ENCODE measurements around the gene MRPL37.

MRPL37 gene

DNA sequence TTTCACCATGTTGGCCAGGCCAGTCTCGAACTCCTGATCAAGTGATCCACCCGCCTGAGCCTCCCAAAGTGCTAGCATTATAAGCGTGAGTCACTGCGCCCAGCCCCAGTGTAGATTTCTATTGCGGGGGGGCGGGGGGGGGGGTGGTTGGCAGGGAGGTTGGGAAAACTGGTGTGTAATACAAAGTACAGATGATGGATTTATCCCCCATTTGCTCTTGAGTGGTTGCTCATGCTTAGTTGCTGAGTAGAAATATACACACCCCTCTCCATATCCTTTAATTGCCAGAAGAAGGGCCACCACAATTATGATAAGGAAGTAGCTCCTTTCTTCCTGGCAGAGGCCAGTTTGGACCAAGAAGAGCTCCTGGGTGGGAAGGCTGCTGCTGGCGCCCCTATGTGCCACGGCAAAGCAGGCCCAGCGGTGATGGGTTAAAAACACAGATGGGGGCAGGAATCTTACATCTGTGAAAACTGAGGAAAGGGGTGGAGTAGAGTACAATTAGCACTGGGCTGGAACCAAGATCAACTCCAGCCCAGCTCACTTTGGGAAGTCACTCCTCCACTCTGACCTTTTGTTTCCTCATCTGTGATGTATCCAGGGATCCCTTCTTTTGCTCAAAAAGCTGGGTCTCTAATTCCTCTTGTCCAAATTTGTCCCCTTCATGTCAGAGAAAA lies 55.2 kb downstream of the MRPL37 start:
- peaks cover 18% of the 10 kb centered on the region for H3K4me1 ChIP-seq (ENCODE audit: insufficient read depth, low read length)
- H3K36me3 ChIP-seq (ENCODE audit: insufficient read depth, low read length), result peaks cover 9% of the 10 kb centered on the region; the same call in 1 of the 2 replicates
- no peak overlapping the region for H3K4me3 ChIP-seq (ENCODE audit: low read length)
- H3K9me3 ChIP-seq (ENCODE audit: insufficient read depth, low read depth, low read length), result no peaks in the 10 kb centered on the region
- no peaks in the 10 kb centered on the region for H3K27me3 ChIP-seq (ENCODE audit: insufficient read depth, low read length)
- no peak overlapping the region for H3K9ac ChIP-seq (ENCODE audit: low read depth, low read length)
- WGBS, result 96% methylated on average over 9 of the region's 9 CpGs
- no peak overlapping the region for H3K27ac ChIP-seq (ENCODE audit: low read depth, low read length)

DNA sequence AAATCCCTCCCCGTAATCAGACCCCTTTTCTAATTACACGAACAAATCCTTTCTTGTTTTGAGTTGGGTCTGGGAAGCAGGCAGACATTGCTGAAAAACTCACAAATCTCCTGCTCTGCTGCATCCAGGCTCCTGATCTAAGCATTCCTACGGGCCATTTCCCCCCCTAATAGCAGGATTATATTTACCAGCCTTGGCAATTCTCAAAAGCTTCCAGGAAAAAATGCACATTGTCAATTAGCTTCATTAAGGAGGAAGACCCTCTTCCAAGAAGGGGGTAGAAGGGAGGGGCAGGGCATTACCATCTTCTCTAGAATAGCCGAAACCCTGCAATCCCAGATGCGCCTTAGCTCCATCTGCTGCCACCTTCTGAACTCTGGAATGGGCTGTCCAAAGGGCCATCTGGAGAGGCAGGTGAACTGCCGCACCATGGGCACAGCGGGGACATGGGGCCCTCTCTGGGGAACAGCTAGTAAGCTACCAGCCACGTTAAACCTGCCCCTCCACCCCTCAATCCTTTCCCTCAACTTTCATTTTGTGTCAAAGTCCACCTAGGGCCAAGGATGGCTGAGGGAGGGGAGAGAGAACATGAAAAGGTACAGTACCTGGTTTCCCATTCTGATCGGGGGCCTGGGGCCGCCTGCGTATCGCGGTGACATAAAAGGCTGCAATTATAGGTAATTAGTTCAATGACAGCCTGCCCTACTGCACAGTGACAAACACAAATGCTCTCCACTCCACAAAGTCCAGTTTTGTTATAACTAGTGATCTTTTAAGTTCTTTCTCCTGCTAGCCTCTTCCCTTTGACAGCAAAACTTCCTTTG lies 56.8 kb downstream of the MRPL37 start:
- no peaks in the 10 kb centered on the region for H3K27me3 ChIP-seq (ENCODE audit: insufficient read depth, low read length)
- H3K4me3 ChIP-seq (ENCODE audit: low read length), result no peak overlapping the region
- peaks cover 18% of the 10 kb centered on the region for H3K4me1 ChIP-seq (ENCODE audit: insufficient read depth, low read length)
- H3K9ac ChIP-seq (ENCODE audit: low read depth, low read length), result no peak overlapping the region
- 88% methylated on average over 13 of the region's 13 CpGs for WGBS
- H3K9me3 ChIP-seq (ENCODE audit: insufficient read depth, low read depth, low read length), result no peaks in the 10 kb centered on the region
- no peak overlapping the region for H3K27ac ChIP-seq (ENCODE audit: low read depth, low read length)
- H3K36me3 ChIP-seq (ENCODE audit: insufficient read depth, low read length), result no peaks in the 10 kb centered on the region

DNA sequence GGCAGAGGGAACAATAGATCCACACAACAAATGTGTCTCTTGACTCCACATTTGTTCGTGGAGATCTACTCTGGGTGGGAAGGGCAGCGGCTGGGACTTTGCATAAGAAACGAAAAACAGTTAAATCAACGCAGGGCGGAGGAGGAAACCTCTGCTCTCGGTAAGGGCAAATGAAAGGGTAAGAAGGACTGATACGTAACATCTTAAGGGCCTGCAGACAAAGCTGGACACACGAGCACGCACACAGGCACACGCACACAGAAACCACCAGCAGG lies 57.3 kb downstream of the MRPL37 start:
- H3K27me3 ChIP-seq (ENCODE audit: insufficient read depth, low read length), result no peaks in the 10 kb centered on the region
- H3K27ac ChIP-seq (ENCODE audit: low read depth, low read length), result no peak overlapping the region; the same call in 1 of the 2 replicates
- no peaks in the 10 kb centered on the region for H3K36me3 ChIP-seq (ENCODE audit: insufficient read depth, low read length)
- no peak overlapping the region for H3K9ac ChIP-seq (ENCODE audit: low read depth, low read length)
- H3K4me3 ChIP-seq (ENCODE audit: low read length), result no peak overlapping the region
- peaks cover 18% of the 10 kb centered on the region for H3K4me1 ChIP-seq (ENCODE audit: insufficient read depth, low read length)
- 62% methylated on average over 10 of the region's 10 CpGs for WGBS
- no peaks in the 10 kb centered on the region for H3K9me3 ChIP-seq (ENCODE audit: insufficient read depth, low read depth, low read length)

DNA sequence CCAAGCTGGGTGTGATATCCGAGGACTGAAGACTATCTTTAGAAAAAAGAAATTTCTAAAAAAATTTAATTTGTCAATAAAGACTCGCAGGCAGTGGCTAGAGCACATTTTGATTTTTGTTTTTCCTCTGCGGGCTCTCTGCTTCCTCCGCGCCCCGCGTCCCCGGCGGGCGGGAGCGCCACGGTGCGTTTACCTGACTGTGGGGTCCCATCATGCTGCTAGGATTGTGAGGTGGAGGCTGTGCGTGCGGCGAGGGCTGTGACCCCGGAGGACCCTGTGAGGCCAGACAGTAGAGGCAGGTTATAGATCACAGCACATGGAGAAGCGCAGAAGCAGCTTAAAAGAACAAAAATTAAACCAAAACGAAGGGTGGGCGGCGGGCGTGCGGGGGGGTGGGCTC lies 57.9 kb downstream of the MRPL37 start:
- Histone ChIP-seq H3K27ac (ENCODE audit: low read depth, low read length) (no peak overlapping the region; the same call in 1 of the 2 replicates), H3K4me3 (ENCODE audit: low read length) (no peak overlapping the region), H3K9me3 (ENCODE audit: insufficient read depth, low read depth, low read length) (no peaks in the 10 kb centered on the region), H3K4me1 (ENCODE audit: insufficient read depth, low read length) (peaks cover 18% of the 10 kb centered on the region), H3K9ac (ENCODE audit: low read depth, low read length) (no peak overlapping the region), H3K36me3 (ENCODE audit: insufficient read depth, low read length) (no peaks in the 10 kb centered on the region), H3K27me3 (ENCODE audit: insufficient read depth, low read length) (no peaks in the 10 kb centered on the region)
- WGBS, result 92% methylated on average over 23 of the region's 23 CpGs

DNA sequence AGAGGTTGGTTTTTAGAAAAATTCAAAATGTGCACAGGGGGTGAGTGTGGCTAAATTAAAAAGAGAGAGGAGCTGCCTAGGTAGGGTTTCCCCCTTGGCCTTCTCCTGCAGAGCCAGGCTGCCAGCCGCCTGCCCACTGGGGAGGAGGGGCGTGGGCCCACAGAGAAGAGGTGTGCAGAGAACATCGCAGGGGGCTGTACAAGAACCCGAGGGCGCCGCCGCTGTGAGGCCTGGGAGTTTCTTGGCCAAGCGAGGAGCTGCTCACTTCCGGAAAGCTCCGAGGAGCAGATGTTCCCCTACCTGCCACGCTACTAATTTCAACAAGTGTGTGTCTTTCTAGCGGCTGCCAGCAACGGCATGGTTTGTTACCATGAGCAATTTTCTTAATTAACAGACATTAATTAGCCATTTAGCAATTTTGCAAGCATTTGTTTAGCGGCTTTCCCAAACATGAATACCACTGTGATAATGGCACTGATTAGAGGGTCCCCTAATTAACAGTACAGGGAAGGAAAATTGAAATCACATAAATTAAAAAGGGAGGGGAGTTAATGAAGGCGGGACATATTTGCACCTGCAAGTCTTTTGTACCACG lies 59.7 kb downstream of the MRPL37 start:
- H3K27ac ChIP-seq (ENCODE audit: low read depth, low read length), result no peak overlapping the region
- no peaks in the 10 kb centered on the region for H3K9me3 ChIP-seq (ENCODE audit: insufficient read depth, low read depth, low read length)
- no peaks in the 10 kb centered on the region for H3K27me3 ChIP-seq (ENCODE audit: insufficient read depth, low read length)
- no peak overlapping the region for H3K9ac ChIP-seq (ENCODE audit: low read depth, low read length)
- 95% methylated on average over 16 of the region's 16 CpGs for WGBS
- H3K4me1 ChIP-seq (ENCODE audit: insufficient read depth, low read length), result peaks cover 18% of the 10 kb centered on the region
- no peak overlapping the region for H3K4me3 ChIP-seq (ENCODE audit: low read length)
- H3K36me3 ChIP-seq (ENCODE audit: insufficient read depth, low read length), result no peaks in the 10 kb centered on the region

DNA sequence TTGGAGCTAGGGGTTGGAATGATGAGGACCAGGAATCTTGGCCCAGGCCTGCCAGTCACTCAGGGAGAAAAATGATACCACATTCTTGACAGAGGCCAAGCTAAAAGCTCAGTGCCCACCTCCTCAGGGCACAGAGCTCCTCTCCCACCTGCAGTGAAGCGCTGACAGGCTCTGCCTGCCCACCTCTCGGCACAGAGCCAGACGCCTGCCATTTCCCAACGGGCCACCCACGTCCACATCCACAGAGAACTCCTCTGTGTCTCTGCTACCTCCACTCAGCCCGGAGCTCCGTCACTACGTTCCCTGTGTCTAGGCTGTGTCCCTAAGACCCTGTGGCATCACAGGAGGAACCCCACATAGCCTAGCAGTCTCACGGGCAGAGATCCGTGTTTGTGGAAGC lies 60.8 kb downstream of the MRPL37 start:
- Histone ChIP-seq H3K4me1 (ENCODE audit: insufficient read depth, low read length) (peaks cover 18% of the 10 kb centered on the region), H3K36me3 (ENCODE audit: insufficient read depth, low read length) (no peaks in the 10 kb centered on the region), H3K27ac (ENCODE audit: low read depth, low read length) (no peak overlapping the region), H3K27me3 (ENCODE audit: insufficient read depth, low read length) (no peaks in the 10 kb centered on the region), H3K4me3 (ENCODE audit: low read length) (no peak overlapping the region), H3K9ac (ENCODE audit: low read depth, low read length) (no peak overlapping the region), H3K9me3 (ENCODE audit: insufficient read depth, low read depth, low read length) (no peaks in the 10 kb centered on the region)
- 95% methylated on average over 10 of the region's 10 CpGs for WGBS

DNA sequence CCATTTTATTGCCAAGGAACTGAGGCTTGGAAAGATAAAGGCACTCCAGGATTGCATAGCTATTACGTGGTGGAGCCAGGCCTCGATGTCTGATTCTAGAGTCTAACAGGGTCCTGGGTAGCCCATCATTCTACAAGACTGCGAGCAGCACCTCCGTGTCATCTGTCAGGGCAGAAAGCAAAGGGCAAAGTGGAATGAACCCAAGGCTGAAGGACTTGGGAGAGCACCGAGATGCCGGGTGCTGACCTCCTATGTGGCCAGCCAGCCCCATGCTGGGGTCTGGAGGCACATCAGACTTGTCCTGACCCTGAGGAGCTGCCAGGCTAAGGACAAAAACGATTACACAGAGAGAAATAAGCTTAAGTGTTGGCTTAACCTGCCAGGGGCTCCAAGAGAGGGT lies 62.3 kb downstream of the MRPL37 start:
- H3K4me1 ChIP-seq (ENCODE audit: insufficient read depth, low read length), result peaks cover 6% of the 10 kb centered on the region
- no peaks in the 10 kb centered on the region for H3K9me3 ChIP-seq (ENCODE audit: insufficient read depth, low read depth, low read length)
- no peak overlapping the region for H3K9ac ChIP-seq (ENCODE audit: low read depth, low read length)
- H3K36me3 ChIP-seq (ENCODE audit: insufficient read depth, low read length), result no peaks in the 10 kb centered on the region
- WGBS, result 93% methylated on average over 7 of the region's 7 CpGs
- H3K27me3 ChIP-seq (ENCODE audit: insufficient read depth, low read length), result no peaks in the 10 kb centered on the region
- no peak overlapping the region for H3K27ac ChIP-seq (ENCODE audit: low read depth, low read length)
- no peak overlapping the region for H3K4me3 ChIP-seq (ENCODE audit: low read length)

DNA sequence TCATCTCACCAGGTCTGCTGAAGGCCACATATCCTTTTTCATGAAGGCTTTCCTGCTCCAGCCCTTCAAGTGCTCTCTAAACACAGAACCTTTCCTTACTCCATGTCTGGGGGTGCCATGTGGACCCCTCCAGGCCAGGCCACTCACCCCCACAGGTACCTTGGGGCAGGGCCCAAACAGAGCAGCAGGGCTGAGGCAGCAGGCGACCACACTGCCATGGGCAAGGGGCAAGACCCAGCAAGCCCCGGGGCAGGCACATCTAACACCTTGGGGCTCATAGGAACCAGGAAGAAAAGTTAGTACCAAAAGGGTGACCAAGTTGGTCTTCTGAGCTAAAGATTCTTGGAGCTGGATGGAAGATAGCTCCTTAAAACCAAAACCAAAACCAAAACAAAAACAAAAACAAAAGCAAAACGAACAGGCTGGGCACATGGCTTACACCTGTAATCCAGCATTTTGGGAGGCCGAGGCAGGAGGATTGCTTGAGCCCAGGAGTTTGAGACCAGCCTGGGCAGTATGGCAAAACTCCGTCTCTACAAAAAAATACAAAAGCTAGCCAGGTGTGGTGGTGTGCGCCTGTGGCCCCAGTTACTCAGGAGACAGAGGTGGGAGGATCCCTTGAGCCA lies 63.7 kb downstream of the MRPL37 start:
- Histone ChIP-seq H3K36me3 (ENCODE audit: insufficient read depth, low read length) (no peaks in the 10 kb centered on the region), H3K4me1 (ENCODE audit: insufficient read depth, low read length) (no peaks in the 10 kb centered on the region), H3K27ac (ENCODE audit: low read depth, low read length) (no peak overlapping the region), H3K9me3 (ENCODE audit: insufficient read depth, low read depth, low read length) (no peaks in the 10 kb centered on the region), H3K27me3 (ENCODE audit: insufficient read depth, low read length) (no peaks in the 10 kb centered on the region), H3K4me3 (ENCODE audit: low read length) (no peak overlapping the region), H3K9ac (ENCODE audit: low read depth, low read length) (no peak overlapping the region)
- 90% methylated on average over 6 of the region's 6 CpGs for WGBS

DNA sequence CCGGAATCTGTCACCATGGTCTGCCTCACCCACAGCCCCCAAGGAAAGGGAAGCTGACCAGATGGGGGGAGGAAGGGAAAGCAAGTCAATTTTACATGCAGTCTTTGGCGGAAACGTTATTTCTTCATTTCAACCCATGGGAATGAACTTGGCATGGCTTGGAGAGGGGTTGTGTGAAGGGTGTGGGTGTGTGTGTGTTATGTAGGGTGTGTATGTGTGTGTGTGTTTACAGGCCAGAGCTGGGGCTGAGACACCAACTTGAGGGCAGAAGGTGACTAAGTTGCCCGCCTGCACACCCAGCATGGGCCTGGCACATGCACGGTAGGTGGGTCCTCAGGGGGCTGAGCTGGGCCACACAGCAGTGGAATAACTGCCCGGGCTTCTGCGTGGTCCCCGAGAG lies 65.2 kb downstream of the MRPL37 start:
- Histone ChIP-seq H3K9ac (ENCODE audit: low read depth, low read length) (no peak overlapping the region), H3K36me3 (ENCODE audit: insufficient read depth, low read length) (no peaks in the 10 kb centered on the region), H3K4me1 (ENCODE audit: insufficient read depth, low read length) (no peaks in the 10 kb centered on the region), H3K27ac (ENCODE audit: low read depth, low read length) (no peak overlapping the region), H3K4me3 (ENCODE audit: low read length) (no peak overlapping the region), H3K9me3 (ENCODE audit: insufficient read depth, low read depth, low read length) (no peaks in the 10 kb centered on the region), H3K27me3 (ENCODE audit: insufficient read depth, low read length) (no peaks in the 10 kb centered on the region)
- 97% methylated on average over 8 of the region's 8 CpGs for WGBS

DNA sequence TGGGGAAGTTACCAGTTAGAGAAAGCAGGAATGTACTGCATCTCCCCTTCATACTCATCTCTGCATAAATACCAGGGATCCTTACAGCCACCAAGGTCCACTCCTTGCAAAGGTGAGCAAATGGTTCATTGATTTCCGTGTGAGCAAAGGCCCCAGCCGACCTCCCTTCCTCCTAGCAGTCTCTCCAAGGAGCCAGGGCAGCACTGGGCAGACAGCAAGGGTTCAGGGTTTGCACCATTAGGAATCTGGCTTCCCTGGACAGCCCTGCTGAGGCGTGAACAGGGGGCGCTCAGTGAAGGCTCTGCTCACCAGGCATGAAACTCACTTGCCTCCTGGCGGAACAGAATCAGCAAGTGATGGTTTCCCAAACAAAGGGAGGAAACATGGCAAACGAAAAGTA lies 65.7 kb downstream of the MRPL37 start:
- H3K36me3 ChIP-seq (ENCODE audit: insufficient read depth, low read length), result no peaks in the 10 kb centered on the region
- H3K4me1 ChIP-seq (ENCODE audit: insufficient read depth, low read length), result no peaks in the 10 kb centered on the region
- H3K27me3 ChIP-seq (ENCODE audit: insufficient read depth, low read length), result no peaks in the 10 kb centered on the region
- 93% methylated on average over 6 of the region's 6 CpGs for WGBS
- no peak overlapping the region for H3K4me3 ChIP-seq (ENCODE audit: low read length)
- no peak overlapping the region for H3K9ac ChIP-seq (ENCODE audit: low read depth, low read length)
- no peaks in the 10 kb centered on the region for H3K9me3 ChIP-seq (ENCODE audit: insufficient read depth, low read depth, low read length)
- no peak overlapping the region for H3K27ac ChIP-seq (ENCODE audit: low read depth, low read length)

DNA sequence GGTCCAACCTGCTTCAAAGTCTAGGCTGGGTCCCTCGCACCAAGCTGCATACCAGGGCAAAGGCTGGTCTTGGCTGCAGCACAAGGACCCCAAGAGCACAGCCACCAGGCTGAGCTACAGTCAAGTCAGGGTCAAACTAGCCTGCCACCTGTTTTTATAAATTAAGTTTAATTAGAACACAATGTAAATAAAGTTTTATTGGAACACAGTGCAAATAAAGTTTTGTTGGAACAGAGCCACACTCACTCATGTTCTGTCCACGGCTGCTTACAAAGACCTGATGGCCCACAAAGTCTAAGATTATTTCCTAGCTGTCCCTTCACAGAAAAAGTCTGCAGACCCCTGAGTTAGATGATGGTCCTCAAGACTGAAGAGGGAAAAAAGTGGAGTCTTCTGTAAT lies 66.2 kb downstream of the MRPL37 start:
- H3K4me3 ChIP-seq (ENCODE audit: low read length), result no peak overlapping the region
- H3K27ac ChIP-seq (ENCODE audit: low read depth, low read length), result no peak overlapping the region
- H3K4me1 ChIP-seq (ENCODE audit: insufficient read depth, low read length), result no peaks in the 10 kb centered on the region
- H3K36me3 ChIP-seq (ENCODE audit: insufficient read depth, low read length), result no peaks in the 10 kb centered on the region
- H3K9me3 ChIP-seq (ENCODE audit: insufficient read depth, low read depth, low read length), result no peaks in the 10 kb centered on the region
- no peak overlapping the region for H3K9ac ChIP-seq (ENCODE audit: low read depth, low read length)
- WGBS, result 97% methylated on average over 2 of the region's 2 CpGs
- H3K27me3 ChIP-seq (ENCODE audit: insufficient read depth, low read length), result no peaks in the 10 kb centered on the region
